ENCODE data around the gene BMF. TPM values are rescaled to one million over a fixed set of nuclear protein-coding genes. Genes with fewer than 3 reads are reported as not detected.

Gene BMF
- polyA plus RNA-seq, 2 of the 4 experiments (the other 2 are of a cell fraction) = 1.4 to 1.6 TPM

DNA sequence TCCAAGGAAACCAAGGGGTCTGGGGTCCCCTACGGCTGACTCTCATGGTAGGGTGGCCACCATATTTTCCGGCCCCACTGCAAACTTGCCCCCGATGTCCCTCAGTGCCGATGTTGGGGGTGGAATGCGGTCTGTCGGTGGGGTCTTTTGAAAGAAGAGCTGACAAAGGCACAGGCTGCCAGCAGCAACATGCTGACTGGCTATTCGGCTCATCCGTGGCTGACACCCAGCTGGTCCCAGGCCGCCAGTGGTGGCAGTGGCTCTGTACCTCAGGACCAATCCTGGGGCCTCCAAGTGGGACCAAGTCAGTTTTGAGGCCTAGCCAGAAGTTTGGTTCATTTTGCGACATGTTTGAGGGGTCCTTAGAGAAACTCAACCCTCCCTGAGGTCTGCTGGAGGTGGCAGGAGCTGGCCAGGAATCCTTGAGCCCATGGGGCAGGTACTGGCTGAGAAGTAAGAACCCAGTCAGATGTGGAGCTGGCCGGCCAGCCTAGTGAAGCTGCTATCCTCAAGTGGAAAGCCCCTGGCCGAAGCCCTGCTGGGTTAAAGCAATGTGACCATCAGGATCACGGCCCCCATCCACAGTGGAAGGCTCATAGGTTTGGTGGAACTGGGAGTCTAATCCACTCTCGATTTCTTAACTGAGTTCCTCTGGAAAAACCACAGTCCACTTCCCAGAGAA is 17.8 kb downstream of the BMF start (continued):
- TF ChIP-seq, protein P1, sequence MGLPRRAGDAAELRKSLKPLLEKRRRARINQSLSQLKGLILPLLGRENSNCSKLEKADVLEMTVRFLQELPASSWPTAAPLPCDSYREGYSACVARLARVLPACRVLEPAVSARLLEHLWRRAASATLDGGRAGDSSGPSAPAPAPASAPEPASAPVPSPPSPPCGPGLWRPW (IDR thresholded peaks at IDR 0.05) = no peak
- TF ChIP-seq ESRRA (IDR thresholded peaks at IDR 0.05; ENCODE audit: borderline replicate concordance, low read length) (no peak), FOSL2 (IDR thresholded peaks at IDR 0.05) (no peak), FOSL2 (CRISPR knock-in tag; IDR thresholded peaks at IDR 0.05) (no peak), RAD21 (conservative IDR thresholded peaks at IDR 0.05 in 1 of 2, IDR thresholded peaks at IDR 0.05 in 1 of 2) (no peak)

DNA sequence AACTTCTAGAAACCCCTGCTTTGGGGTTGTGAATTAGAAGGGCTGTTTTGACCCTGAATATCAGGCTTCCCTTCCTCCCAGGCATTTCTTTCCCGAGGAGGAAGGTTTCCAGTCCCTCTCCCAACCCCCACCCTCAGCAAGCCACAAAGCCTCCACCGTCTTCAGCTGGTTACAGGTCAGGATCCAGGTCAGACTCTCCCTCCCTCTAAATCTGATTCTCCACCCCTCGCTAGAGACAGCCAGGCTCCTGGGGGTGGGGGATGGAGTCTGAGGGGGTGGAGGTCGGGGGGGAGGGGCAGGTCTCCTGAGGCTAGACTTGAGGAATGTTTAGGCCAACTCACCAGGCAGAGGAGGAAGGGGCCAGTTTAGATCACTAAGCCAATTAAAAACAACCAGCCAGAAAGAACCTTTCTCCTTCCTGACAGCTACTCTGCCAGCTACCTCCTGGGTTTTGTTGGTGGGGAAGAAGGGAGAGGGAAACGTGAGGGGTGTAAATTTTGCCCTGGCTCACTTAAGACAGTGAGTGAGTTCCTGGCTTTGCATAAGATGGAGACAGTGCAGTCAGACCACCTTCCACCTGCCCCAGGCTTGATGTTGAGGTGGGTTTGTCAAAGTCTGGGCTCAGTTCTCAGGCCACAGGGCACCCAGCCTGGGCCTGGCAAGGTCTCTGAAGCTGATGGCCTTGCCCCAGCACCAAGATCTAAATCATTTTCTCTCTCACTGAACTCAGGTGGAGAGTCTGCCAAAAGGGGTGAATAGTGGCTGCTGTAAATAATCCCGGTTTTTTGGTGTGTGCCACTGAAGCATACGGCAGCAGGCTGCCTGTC is 19.5 kb downstream of the BMF start:
- Histone ChIP-seq H3K4me2 (peak overlapping the region; percentile 34), H3K9me3 (no peaks in the 10 kb centered on the region), H3K27ac (peak overlapping the region; percentile 30 to 72; a peak in 4 of 6 replicates), H3K4me1 (peaks cover 32% of the 10 kb centered on the region), H3K4me3 (no peak overlapping the region)
- ChIA-PET POLR2A (no interaction called here), CTCF (interaction anchor here (1.2 to 4.8 kb wide), 3 partner anchors 16 to 44 kb away, joined by 3 to 28 read pairs (median 5); partner anchors contain the start of gene BMF)
- FAIRE-seq (no peak), DNase-seq (ENCODE audit: low read depth in 1 of 2, low spot score in 1 of 2) (no peak), ATAC-seq (0 out of 6 replicates have a peak, but pooled peaks of 1 of the 2 experiments have one; percentile 13)
- WGBS (ENCODE audit: missing lambda C conversion rate) = 74% methylated on average over 4 of the region's 7 CpGs
- TF ChIP-seq BHLHE40 (IDR thresholded peaks at IDR 0.05; ENCODE audit: low read depth, low read length) = no peak

DNA sequence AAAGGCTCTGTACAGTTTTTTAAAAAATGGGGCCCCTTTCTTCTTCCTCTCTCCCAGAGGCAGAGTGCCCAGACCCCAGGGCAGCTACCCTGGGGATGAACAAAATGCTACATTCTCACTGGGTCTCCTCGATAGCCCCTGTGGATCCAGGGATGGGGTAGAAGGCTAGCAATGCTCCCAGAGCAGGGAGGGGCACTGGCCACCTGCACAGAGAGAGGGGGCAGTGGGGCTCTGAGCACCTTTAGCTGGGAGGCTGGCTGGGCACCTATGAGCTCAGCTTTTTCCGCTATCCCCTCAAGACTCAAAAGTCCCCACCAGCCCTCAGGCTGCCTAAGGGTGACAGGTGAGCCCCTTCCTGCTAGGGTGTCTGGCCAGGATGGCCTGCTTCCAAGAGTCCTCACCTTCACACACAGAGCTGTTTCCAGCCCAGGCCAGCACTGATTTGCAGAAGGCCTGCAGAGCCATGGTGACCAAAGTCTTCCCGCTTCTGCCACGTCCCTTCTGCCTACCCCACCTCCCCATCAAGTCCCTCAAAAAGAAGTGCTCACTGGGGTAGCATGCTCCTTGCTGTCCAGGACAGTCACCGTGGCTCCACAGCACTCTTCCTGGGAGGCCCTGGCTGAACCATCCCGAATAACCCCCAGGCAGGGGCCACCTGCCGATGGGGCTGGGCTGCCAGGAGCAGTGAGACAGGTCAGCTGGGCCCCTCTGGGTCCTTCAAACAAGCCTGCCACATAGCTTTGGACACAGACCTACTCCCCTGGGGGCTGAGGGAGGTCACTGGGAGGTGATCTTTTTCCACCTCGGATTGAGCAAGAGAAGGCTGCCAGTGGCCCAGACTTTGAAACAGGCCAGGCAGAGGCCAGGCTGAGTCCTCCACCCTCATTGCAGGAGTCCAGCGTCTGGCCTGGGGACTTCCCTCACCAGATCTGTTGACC is 20.4 kb downstream of the BMF start:
- no peak for TF ChIP-seq CHD2 (IDR thresholded peaks at IDR 0.05; ENCODE audit: low read length, partially characterized antibody)
- no peak for TF ChIP-seq KDM5A (IDR thresholded peaks at IDR 0.05)
- FAIRE-seq (no peak), ATAC-seq (peak in 1 of 2 experiments; percentile 50; a peak in 4 of 6 replicates), DNase-seq (ENCODE audit: low read depth in 1 of 2, low spot score in 1 of 2) (no peak)
- Histone ChIP-seq H3K4me1 (peaks cover 29% of the 10 kb centered on the region), H3K9me3 (no peaks in the 10 kb centered on the region), H3K27ac (peak overlapping the region; percentile 30 to 72; a peak in 4 of 6 replicates), H3K4me2 (peak overlapping the region; percentile 34), H3K4me3 (no peak overlapping the region)
- CTCF ChIA-PET = interaction anchor here (0.9 to 4.8 kb wide), 6 partner anchors 9 to 186 kb away, joined by 3 to 28 read pairs (median 6); partner anchors contain the start of gene BMF
- WGBS (ENCODE audit: missing lambda C conversion rate) = 58% methylated on average over 4 of the region's 9 CpGs
- POLR2A ChIA-PET = no interaction called here

DNA sequence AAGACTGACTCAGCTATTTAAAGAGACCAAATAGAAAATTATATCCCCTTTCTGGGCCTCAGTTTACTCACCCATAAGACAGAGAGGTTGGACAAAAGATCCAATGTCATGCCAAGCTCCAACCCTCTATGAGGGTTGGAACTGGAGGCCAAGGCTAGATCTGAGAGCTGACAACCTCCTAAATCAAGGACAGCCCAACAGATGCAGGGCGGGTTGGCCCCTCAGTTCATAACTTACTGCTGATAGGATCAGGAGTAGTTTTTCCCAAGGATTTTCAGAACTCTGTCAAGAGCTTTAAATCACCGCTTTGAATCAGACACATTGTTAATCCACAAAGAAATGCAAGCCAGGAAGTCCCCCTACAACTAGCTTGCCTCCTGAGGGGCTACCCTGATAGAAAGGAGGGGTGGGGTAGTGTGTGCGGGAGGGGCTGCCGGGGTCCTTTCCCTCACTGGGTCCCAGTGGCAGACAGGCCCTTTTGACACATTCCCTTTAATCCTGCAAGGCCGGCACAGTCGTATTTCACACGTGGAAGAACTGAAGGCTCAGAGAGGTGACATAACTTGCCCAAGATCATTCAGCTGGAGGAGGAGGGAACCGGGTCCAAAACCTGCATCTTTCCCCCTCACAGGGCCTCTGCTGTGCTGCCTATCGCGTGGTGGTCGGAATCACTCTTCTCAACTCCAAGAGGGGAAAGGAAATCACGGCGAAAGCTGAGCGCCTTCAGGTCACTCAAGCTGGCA is 21.4 kb downstream of the BMF start:
- ChIA-PET CTCF (interaction anchor here (0.9 to 4.8 kb wide), 5 partner anchors 10 to 187 kb away, joined by 4 to 28 read pairs (median 6); no protein-coding TSS in a partner anchor), POLR2A (no interaction called here)
- no peak for FAIRE-seq
- Histone ChIP-seq H3K4me1 (peaks cover 21% of the 10 kb centered on the region), H3K9me3 (no peaks in the 10 kb centered on the region), H3K4me3 (no peak overlapping the region), H3K4me2 (no peak overlapping the region), H3K27ac (no peak overlapping the region)
- no peak for ATAC-seq
- no peak for DNase-seq (ENCODE audit: low read depth in 1 of 2, low spot score in 1 of 2)
- WGBS (ENCODE audit: missing lambda C conversion rate) = 86% methylated on average over 12 of the region's 14 CpGs
- TF ChIP-seq, protein P2, sequence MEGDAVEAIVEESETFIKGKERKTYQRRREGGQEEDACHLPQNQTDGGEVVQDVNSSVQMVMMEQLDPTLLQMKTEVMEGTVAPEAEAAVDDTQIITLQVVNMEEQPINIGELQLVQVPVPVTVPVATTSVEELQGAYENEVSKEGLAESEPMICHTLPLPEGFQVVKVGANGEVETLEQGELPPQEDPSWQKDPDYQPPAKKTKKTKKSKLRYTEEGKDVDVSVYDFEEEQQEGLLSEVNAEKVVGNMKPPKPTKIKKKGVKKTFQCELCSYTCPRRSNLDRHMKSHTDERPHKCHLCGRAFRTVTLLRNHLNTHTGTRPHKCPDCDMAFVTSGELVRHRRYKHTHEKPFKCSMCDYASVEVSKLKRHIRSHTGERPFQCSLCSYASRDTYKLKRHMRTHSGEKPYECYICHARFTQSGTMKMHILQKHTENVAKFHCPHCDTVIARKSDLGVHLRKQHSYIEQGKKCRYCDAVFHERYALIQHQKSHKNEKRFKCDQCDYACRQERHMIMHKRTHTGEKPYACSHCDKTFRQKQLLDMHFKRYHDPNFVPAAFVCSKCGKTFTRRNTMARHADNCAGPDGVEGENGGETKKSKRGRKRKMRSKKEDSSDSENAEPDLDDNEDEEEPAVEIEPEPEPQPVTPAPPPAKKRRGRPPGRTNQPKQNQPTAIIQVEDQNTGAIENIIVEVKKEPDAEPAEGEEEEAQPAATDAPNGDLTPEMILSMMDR (IDR thresholded peaks at IDR 0.05) = no peak
- TF ChIP-seq, protein P3, sequence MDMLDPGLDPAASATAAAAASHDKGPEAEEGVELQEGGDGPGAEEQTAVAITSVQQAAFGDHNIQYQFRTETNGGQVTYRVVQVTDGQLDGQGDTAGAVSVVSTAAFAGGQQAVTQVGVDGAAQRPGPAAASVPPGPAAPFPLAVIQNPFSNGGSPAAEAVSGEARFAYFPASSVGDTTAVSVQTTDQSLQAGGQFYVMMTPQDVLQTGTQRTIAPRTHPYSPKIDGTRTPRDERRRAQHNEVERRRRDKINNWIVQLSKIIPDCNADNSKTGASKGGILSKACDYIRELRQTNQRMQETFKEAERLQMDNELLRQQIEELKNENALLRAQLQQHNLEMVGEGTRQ (IDR thresholded peaks at IDR 0.05) = no peak
- TF ChIP-seq RARB (CRISPR knock-in tag; IDR thresholded peaks at IDR 0.05) (no peak), HOXA7 (CRISPR knock-in tag; IDR thresholded peaks at IDR 0.05) (no peak), KDM1A (IDR thresholded peaks at IDR 0.05; ENCODE audit: low read depth) (no peak), CHD4 (IDR thresholded peaks at IDR 0.05; ENCODE audit: borderline replicate concordance) (no peak)
- TF ChIP-seq, protein P4, sequence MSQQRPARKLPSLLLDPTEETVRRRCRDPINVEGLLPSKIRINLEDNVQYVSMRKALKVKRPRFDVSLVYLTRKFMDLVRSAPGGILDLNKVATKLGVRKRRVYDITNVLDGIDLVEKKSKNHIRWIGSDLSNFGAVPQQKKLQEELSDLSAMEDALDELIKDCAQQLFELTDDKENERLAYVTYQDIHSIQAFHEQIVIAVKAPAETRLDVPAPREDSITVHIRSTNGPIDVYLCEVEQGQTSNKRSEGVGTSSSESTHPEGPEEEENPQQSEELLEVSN (IDR thresholded peaks at IDR 0.05; ENCODE audit: borderline replicate concordance, low read depth) = no peak
